ENCODE results near the gene MAP7D3. TPM values are rescaled to one million over a fixed set of nuclear protein-coding genes. Genes with fewer than 3 reads are reported as not detected.

Gene MAP7D3
- total and polyA plus RNA-seq, 2 of the 4 experiments (the other 2 are of a cell fraction), result 10.0 to 23.8 TPM

- DNase-seq, result no peak
- Histone ChIP-seq H3K79me1 (ENCODE audit: low read depth in 1 of 2, low read length in 2 of 2) (no peaks in the 10 kb centered on the region), H3K23ac (ENCODE audit: low read depth, low read length) (no peak overlapping the region), H3K18ac (ENCODE audit: low read depth, low read length) (no peak overlapping the region), H2AK9ac (replicated peaks; ENCODE audit: low read depth, low read length, poor library complexity) (no peak overlapping the region), H4K8ac (ENCODE audit: low read depth in 2 of 2, low read length in 2 of 2) (no peak overlapping the region), H3K4me3 (ENCODE audit: insufficient read depth, low read depth, low read length) (no peak overlapping the region), H3K36me3 (ENCODE audit: control insufficient read depth, insufficient read depth, low read length) (peaks cover 31% of the 10 kb centered on the region), H3K9ac (ENCODE audit: low read depth, low read length) (no peak overlapping the region), H3K9me1 (ENCODE audit: insufficient read depth, low read length) (peaks cover 10% of the 10 kb centered on the region), H3K9me3 (ENCODE audit: control insufficient read depth, insufficient read depth, low read length) (no peaks in the 10 kb centered on the region), H2BK20ac (ENCODE audit: low read depth, low read length) (no peak overlapping the region), H3K4me2 (ENCODE audit: low read depth, low read length) (no peak overlapping the region), H3K4me1 (ENCODE audit: control insufficient read depth, insufficient read depth, low read length) (peaks cover 8% of the 10 kb centered on the region), H3K56ac (ENCODE audit: extremely low read depth, insufficient read depth, low read length) (no peak overlapping the region), H3K4ac (ENCODE audit: low read depth, low read length) (no peak overlapping the region), H3K14ac (replicated peaks; ENCODE audit: low read depth, low read length) (no peak overlapping the region), H4K5ac (ENCODE audit: low read depth, low read length) (no peak overlapping the region), H2AFZ (replicated peaks; ENCODE audit: low read length, poor library complexity) (no peak overlapping the region), H2BK15ac (ENCODE audit: low read depth, low read length) (no peak overlapping the region), H3K27me3 (ENCODE audit: control insufficient read depth, insufficient read depth, low read length) (no peaks in the 10 kb centered on the region; the same call in 1 of the 2 replicates), H4K20me1 (ENCODE audit: insufficient read depth, low read length) (no peaks in the 10 kb centered on the region; the same call in 1 of the 2 replicates), H3K27ac (ENCODE audit: insufficient read depth, low read length) (no peak overlapping the region), H4K91ac (ENCODE audit: insufficient read depth, low read depth, low read length) (no peak overlapping the region), H2BK120ac (ENCODE audit: low read depth, low read length) (no peak overlapping the region), H2AK5ac (ENCODE audit: low read depth, low read length) (peak overlapping the region; percentile 23; the same call in 1 of the 2 replicates), H2BK5ac (ENCODE audit: low read depth, low read length, poor library complexity, severe bottlenecking) (no peak overlapping the region)
- intact Hi-C loops (cut with micrococcal nuclease), result loop anchor here (1.0 kb wide), 2 partner anchors 43 to 181 kb away; no protein-coding TSS in a partner anchor
- dilution Hi-C loops (cut with HindIII; ENCODE audit: low sequenced_read_pairs, unreplicated experiment), result no loop called here
- ChIA-PET CTCF (interaction anchor here (0.6 to 2.1 kb wide), 6 partner anchors 8 to 181 kb away, joined by 3 to 13 read pairs (median 3); no protein-coding TSS in a partner anchor), POLR2A (ENCODE audit: unreplicated experiment) (no interaction called here)
- no TSS peak for BruUV-seq (replicated peaks)
- 27% methylated on average over 2 of the region's 9 CpGs; no CpG with 5 or more reads in 1 of the 2 experiments for WGBS, 2 experiments (ENCODE audit: extremely low coverage in 2 of 2, insufficient read length in 1 of 2)
- TF ChIP-seq, protein P1, sequence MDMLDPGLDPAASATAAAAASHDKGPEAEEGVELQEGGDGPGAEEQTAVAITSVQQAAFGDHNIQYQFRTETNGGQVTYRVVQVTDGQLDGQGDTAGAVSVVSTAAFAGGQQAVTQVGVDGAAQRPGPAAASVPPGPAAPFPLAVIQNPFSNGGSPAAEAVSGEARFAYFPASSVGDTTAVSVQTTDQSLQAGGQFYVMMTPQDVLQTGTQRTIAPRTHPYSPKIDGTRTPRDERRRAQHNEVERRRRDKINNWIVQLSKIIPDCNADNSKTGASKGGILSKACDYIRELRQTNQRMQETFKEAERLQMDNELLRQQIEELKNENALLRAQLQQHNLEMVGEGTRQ (IDR thresholded peaks at IDR 0.05; ENCODE audit: low read depth, low read length), result no peak
- TF ChIP-seq POLR2A (IDR thresholded peaks at IDR 0.05; ENCODE audit: low read depth, low read length) (no peak), MAZ (IDR thresholded peaks at IDR 0.05; ENCODE audit: borderline replicate concordance, low read depth, low read length) (no peak), SMC3 (IDR thresholded peaks at IDR 0.05; ENCODE audit: low read depth, low read length) (no peak)
- TF ChIP-seq, protein P2, sequence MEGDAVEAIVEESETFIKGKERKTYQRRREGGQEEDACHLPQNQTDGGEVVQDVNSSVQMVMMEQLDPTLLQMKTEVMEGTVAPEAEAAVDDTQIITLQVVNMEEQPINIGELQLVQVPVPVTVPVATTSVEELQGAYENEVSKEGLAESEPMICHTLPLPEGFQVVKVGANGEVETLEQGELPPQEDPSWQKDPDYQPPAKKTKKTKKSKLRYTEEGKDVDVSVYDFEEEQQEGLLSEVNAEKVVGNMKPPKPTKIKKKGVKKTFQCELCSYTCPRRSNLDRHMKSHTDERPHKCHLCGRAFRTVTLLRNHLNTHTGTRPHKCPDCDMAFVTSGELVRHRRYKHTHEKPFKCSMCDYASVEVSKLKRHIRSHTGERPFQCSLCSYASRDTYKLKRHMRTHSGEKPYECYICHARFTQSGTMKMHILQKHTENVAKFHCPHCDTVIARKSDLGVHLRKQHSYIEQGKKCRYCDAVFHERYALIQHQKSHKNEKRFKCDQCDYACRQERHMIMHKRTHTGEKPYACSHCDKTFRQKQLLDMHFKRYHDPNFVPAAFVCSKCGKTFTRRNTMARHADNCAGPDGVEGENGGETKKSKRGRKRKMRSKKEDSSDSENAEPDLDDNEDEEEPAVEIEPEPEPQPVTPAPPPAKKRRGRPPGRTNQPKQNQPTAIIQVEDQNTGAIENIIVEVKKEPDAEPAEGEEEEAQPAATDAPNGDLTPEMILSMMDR (conservative IDR thresholded peaks at IDR 0.05; ENCODE audit: low read depth, low read length), result no peak
- in situ Hi-C loops (cut with MboI; ENCODE audit: low sequenced_read_pairs), result loop anchor here (5.0 kb wide), 1 partner anchor 177 kb away; no protein-coding TSS in a partner anchor
- no peak for ATAC-seq (ENCODE audit: low read depth)
Observed at GRCh38 chrX:136209751-136210150, 41.4 kb downstream of the MAP7D3 start.
